GM19463 (cell line): Measurements from ENCODE around the gene SMIM23.
"Not testable (repeated sequence)": the region's sequence is repeated elsewhere in the genome, so short reads cannot be mapped to it uniquely, and the experiment has no call there.

Experiments
- ATAC-seq: cut with Tn5 transposase; IDR thresholded peaks from one replicate; pipeline ENCODE4 v1.9.1; 2021; ENCODE audit warnings: mild to moderate bottlenecking, moderate library complexity; ENCODE audit not compliant: unreplicated experiment

The SMIM23 gene

GRCh38 chr5:171771856-171772255 is 13.8 kb upstream of the SMIM23 start:
- ATAC-seq: no peak

- no peak for ATAC-seq
These were observed 12.5 kb upstream of the SMIM23 start for GRCh38 chr5:171773106-171773505.

GRCh38 chr5:171774418-171774817 is 11.2 kb upstream of the SMIM23 start:
- ATAC-seq: no peak

- ATAC-seq: no peak
These were observed 9.4 kb upstream of the SMIM23 start for GRCh38 chr5:171776213-171776612.

- ATAC-seq: no peak
These were observed 8.6 kb upstream of the SMIM23 start for GRCh38 chr5:171776770-171777759.

GRCh38 chr5:171781744-171782143 is 3.9 kb upstream of the SMIM23 start:
- not testable (repeated sequence) for ATAC-seq

- no peak for ATAC-seq
These were observed 3.2 kb upstream of the SMIM23 start for GRCh38 chr5:171782332-171782966.

GRCh38 chr5:171783051-171783450 is 2.6 kb upstream of the SMIM23 start:
- no peak for ATAC-seq

GRCh38 chr5:171789353-171789752 is 3.7 kb downstream of the SMIM23 start:
- ATAC-seq: no peak

- ATAC-seq: no peak
These were observed 4.8 kb downstream of the SMIM23 start for GRCh38 chr5:171790408-171790807.

- no peak for ATAC-seq
These were observed 8.9 kb downstream of the SMIM23 start for GRCh38 chr5:171794470-171794960.

- no peak for ATAC-seq
These were observed 9.8 kb downstream of the SMIM23 start for GRCh38 chr5:171795381-171795780.

- ATAC-seq: no peak
These were observed 10.8 kb downstream of the SMIM23 start for GRCh38 chr5:171796436-171796835.

GRCh38 chr5:171797543-171797942 is 11.9 kb downstream of the SMIM23 start:
- no peak for ATAC-seq

- ATAC-seq: no peak
These were observed 12.8 kb downstream of the SMIM23 start for GRCh38 chr5:171798418-171798817.

- ATAC-seq: no peak
These were observed 16.2 kb downstream of the SMIM23 start for GRCh38 chr5:171801839-171802238.

- no peak for ATAC-seq
These were observed 20.1 kb downstream of the SMIM23 start for GRCh38 chr5:171805746-171806145.

GRCh38 chr5:171806976-171807747 is 21.5 kb downstream of the SMIM23 start:
- ATAC-seq: no peak

GRCh38 chr5:171808453-171808852 is 22.8 kb downstream of the SMIM23 start:
- ATAC-seq: no peak

GRCh38 chr5:171808951-171809350 is 23.3 kb downstream of the SMIM23 start:
- ATAC-seq: no peak

GRCh38 chr5:171810227-171810626 is 24.6 kb downstream of the SMIM23 start:
- no peak for ATAC-seq
